ENCODE data around the gene SLC18A3. TPM values are rescaled to one million over a fixed set of nuclear protein-coding genes. Genes with fewer than 3 reads are reported as not detected.
A peak's percentile ranks its signal among the peaks of the same experiment; 100 is the strongest.

The SLC18A3 gene
- total and polyA plus RNA-seq, 12 donors = 0.03 to 0.41 (median 0.15) TPM; not detected in 8

- peak in 1 of 7 donors; percentile 27 for DNase-seq
- no peaks in the 10 kb centered on the region for H3K27me3 ChIP-seq
- TF ChIP-seq CTCF (IDR thresholded peaks at IDR 0.05) (no peak), POLR2A (IDR thresholded peaks at IDR 0.05) (no peak)
- no peak overlapping the region for H3K27ac ChIP-seq
- 64 to 90% (median 81%) methylated on average over 8 to 11 of the region's 11 CpGs for WGBS, 4 donors
- no peaks in the 10 kb centered on the region for H3K4me1 ChIP-seq (replicated peaks in 1 of 2)
- no peak overlapping the region for H3K4me3 ChIP-seq
- no peaks in the 10 kb centered on the region for H3K9me3 ChIP-seq (replicated peaks in 1 of 3)
- intact Hi-C loops (cut with DNase I) = no loop called here
- no peaks in the 10 kb centered on the region for H3K36me3 ChIP-seq (replicated peaks in 1 of 2)
Observed at GRCh38 chr10:49653273-49653929, 43.3 kb downstream of the SLC18A3 start.

DNA sequence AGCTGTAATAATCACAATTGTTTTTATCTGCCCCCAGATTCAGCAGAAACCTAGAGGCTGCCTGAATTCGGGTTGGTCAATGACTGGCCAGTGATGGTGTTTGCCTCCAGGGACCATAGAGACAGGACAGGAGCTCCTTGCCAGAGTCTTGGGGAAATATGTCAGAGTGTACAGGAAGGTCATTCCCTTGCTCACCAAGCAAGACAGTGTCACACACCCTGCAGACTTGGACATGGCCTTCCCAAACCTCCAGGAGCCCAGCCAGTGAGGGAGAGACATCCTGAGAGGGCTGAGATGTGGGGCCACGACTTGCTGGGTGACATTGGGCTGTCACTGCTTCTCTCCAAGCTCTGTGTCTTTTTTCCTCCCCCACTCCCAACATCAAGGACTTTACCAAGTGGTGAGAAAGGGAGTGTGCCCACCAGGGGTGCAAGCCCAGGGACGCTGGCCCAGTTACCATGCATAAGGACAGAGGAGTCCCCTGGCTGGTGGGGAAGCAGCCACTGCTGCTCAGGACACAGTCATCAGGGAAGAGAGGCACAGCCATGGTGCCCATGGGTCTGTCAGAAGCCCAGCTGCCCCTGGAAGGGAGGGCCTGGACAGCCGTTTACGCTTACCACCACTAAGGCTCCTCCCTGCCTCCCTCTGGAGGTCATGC is 44.1 kb downstream of the SLC18A3 start:
- H3K9me3 ChIP-seq (replicated peaks in 1 of 3) = no peaks in the 10 kb centered on the region
- TF ChIP-seq POLR2A (IDR thresholded peaks at IDR 0.05) (no peak), CTCF (IDR thresholded peaks at IDR 0.05) (no peak)
- H3K36me3 ChIP-seq (replicated peaks in 1 of 2) = no peaks in the 10 kb centered on the region
- no peaks in the 10 kb centered on the region for H3K4me1 ChIP-seq (replicated peaks in 1 of 2)
- H3K4me3 ChIP-seq = no peak overlapping the region
- WGBS, 4 donors = 48 to 56% (median 51%) methylated on average over 5 of the region's 5 CpGs
- peak in 1 of 7 donors; percentile 33 for DNase-seq
- intact Hi-C loops (cut with DNase I) = no loop called here
- H3K27me3 ChIP-seq = no peaks in the 10 kb centered on the region
- no peak overlapping the region for H3K27ac ChIP-seq

DNA sequence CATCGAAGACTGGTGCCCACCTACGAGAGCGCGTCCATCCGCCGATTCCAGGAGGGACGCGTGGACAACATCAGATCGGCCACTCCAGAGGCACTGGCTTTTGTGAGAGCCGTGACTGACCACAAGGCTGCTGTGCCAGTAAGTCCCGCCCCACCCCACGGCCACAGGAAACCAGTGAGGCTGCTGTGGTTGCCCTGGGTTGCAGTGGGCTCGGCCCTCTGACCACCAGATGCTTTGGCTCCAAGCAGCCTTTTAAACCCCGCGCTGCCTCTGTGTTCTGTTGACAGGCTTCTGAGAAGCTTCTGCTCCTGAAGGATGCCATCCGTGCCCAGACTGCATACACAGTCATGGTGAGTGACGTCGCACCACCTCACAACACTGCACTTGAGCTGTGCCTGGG is 45.0 kb downstream of the SLC18A3 start:
- DNase-seq = peak in 1 of 7 donors; percentile 24
- WGBS, 4 donors = 80 to 89% (median 84%) methylated on average over 16 to 18 of the region's 18 CpGs
- Histone ChIP-seq H3K27me3 (no peaks in the 10 kb centered on the region), H3K36me3 (replicated peaks in 1 of 2) (no peaks in the 10 kb centered on the region), H3K9me3 (replicated peaks in 1 of 3) (peaks cover 0 to 4% (median 0%) of the 10 kb centered on the region in 3 donors), H3K4me1 (replicated peaks in 1 of 2) (no peaks in the 10 kb centered on the region), H3K27ac (no peak overlapping the region), H3K4me3 (no peak overlapping the region)
- TF ChIP-seq CTCF (IDR thresholded peaks at IDR 0.05) = no peak
- no peak for TF ChIP-seq POLR2A (IDR thresholded peaks at IDR 0.05)
- intact Hi-C loops (cut with DNase I) = no loop called here

- 68 to 78% (median 70%) methylated on average over 9 of the region's 9 CpGs for WGBS, 4 donors
- Histone ChIP-seq H3K27ac (no peak overlapping the region), H3K4me3 (no peak overlapping the region), H3K4me1 (replicated peaks in 1 of 2) (no peaks in the 10 kb centered on the region), H3K9me3 (replicated peaks in 1 of 3) (peaks cover 0 to 4% (median 0%) of the 10 kb centered on the region in 3 donors), H3K27me3 (no peaks in the 10 kb centered on the region), H3K36me3 (replicated peaks in 1 of 2) (no peaks in the 10 kb centered on the region)
- DNase-seq = no peak
- intact Hi-C loops (cut with DNase I) = no loop called here
- TF ChIP-seq POLR2A (IDR thresholded peaks at IDR 0.05) (no peak), CTCF (IDR thresholded peaks at IDR 0.05) (no peak)
Observed at GRCh38 chr10:49656845-49657493, 46.9 kb downstream of the SLC18A3 start.

Measured in adrenal gland (tissue), 12 donors.